RCC 7860 (cell line): ENCODE results near the gene PRXL2A.

Experiments used
- DNase-seq: peaks from one replicate; pipeline ENCODE4 v3.0.0-alpha.2; 2015; ENCODE audit warnings: low spot score
- FAIRE-seq: peaks from 2 replicates; lab custom pipeline; 2012; peaks lifted over from hg19 to GRCh38; lab: Jason Lieb, UNC

PRXL2A gene

GRCh38 chr10:80460399-80461207 lies 52.3 kb downstream of the PRXL2A start:
- FAIRE-seq (no peak), DNase-seq (peak; percentile 26)

GRCh38 chr10:80461208-80462183 lies 53.1 kb downstream of the PRXL2A start:
- no peak for FAIRE-seq

GRCh38 chr10:80462299-80462980 lies 54.1 kb downstream of the PRXL2A start:
- DNase-seq, result no peak
- no peak for FAIRE-seq

More at GRCh38 chr10:80461208-80462183, 53.1 kb downstream of the PRXL2A start:
- no peak for DNase-seq

- FAIRE-seq (no peak), DNase-seq (peak; percentile 17)
Measured at GRCh38 chr10:80462981-80463741, 54.8 kb downstream of the PRXL2A start.

- DNase-seq (no peak), FAIRE-seq (no peak)
Measured at GRCh38 chr10:80463868-80464267, 55.5 kb downstream of the PRXL2A start.

GRCh38 chr10:80464557-80465450 lies 56.5 kb downstream of the PRXL2A start:
- DNase-seq, result no peak

GRCh38 chr10:80465451-80465835 lies 57.1 kb downstream of the PRXL2A start:
- DNase-seq (no peak), FAIRE-seq (no peak)

More at GRCh38 chr10:80464557-80465450, 56.5 kb downstream of the PRXL2A start:
- FAIRE-seq, result no peak

- FAIRE-seq, result no peak
- no peak for DNase-seq
Measured at GRCh38 chr10:80465839-80466590, 57.7 kb downstream of the PRXL2A start.

GRCh38 chr10:80466724-80467326 lies 58.5 kb downstream of the PRXL2A start:
- FAIRE-seq (no peak), DNase-seq (no peak)

- FAIRE-seq, result no peak
- no peak for DNase-seq
Measured at GRCh38 chr10:80468002-80468401, 59.7 kb downstream of the PRXL2A start.

GRCh38 chr10:80468806-80469421 lies 60.6 kb downstream of the PRXL2A start:
- DNase-seq (no peak), FAIRE-seq (no peak)

- DNase-seq (no peak), FAIRE-seq (no peak)
Measured at GRCh38 chr10:80470266-80470665, 61.9 kb downstream of the PRXL2A start.

GRCh38 chr10:80471001-80471400 lies 62.6 kb downstream of the PRXL2A start:
- FAIRE-seq, result no peak
- DNase-seq, result no peak

- DNase-seq (peak; percentile 24), FAIRE-seq (no peak)
Measured at GRCh38 chr10:80471715-80472233, 63.4 kb downstream of the PRXL2A start.

GRCh38 chr10:80472234-80473095 lies 64.1 kb downstream of the PRXL2A start:
- FAIRE-seq, result peak; percentile 78
- peak; percentile 80 for DNase-seq

GRCh38 chr10:80473096-80473657 lies 64.8 kb downstream of the PRXL2A start:
- DNase-seq (no peak), FAIRE-seq (no peak)
